Measurements from ENCODE around the gene RBBP4.

GRCh38 chr1:32611859-32612188 is 39.2 kb upstream of the RBBP4 start:
- no peak for TF ChIP-seq CTCF (IDR thresholded peaks at IDR 0.05; ENCODE audit: control extremely low read depth in 1 of 3, insufficient read depth in 1 of 3, low read depth in 1 of 3, low read length in 3 of 3)
- TF ChIP-seq KDM1A (IDR thresholded peaks at IDR 0.05; ENCODE audit: borderline replicate concordance, low read length), result no peak
- TF ChIP-seq ZNF274 (IDR thresholded peaks at IDR 0.05; ENCODE audit: borderline replicate concordance, extremely low read depth, low read length), result no peak
